ENCODE data around the gene DSTYK.
A peak's percentile ranks its signal among the peaks of the same experiment; 100 is the strongest.

DSTYK gene

DNA sequence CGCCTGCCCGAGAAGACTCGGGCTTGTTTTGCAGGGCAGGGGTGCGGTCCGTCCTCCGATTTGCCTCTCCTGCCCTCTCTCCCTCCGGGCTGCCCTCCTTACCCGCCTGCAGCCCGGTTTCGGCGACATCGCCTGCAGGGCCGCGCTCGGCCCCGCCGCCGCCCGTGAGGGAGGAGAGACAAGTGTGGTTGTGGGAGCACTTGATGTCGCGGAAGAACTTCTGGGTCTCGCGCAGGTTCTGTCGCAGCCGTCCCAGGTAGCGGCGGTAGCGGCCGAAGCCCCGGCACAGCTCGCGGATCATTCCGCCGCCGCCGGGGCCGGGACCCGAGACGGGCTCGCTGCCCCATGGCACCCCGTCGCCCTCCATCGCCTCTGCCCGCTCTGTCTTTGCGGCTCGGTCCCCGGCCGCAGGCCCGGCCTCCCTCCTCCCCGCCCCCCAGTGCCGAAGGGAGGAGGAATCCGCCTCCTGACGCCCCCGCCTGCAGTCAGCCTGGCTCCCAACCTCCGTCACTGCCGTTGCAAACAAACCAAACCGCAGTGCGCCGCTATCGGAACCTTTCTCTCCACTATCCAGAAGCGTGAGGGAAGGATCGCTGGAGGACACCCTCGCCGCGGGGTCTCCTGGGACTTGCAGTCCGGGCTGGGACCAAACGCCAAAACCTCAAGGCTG is at the start of gene DSTYK:
TSS of gene DSTYK (minus strand) at position 534 of the 670 bp plus-strand sequence. CDS start at position 367, 167 bp downstream.
- peak; percentile 84 to 87 for DNase-seq (ENCODE audit: low read depth in 2 of 2)

GRCh38 chr1:205259998-205260397 is 48.5 kb upstream of the DSTYK start:
- no peak for DNase-seq (ENCODE audit: low read depth in 2 of 2)

DNA sequence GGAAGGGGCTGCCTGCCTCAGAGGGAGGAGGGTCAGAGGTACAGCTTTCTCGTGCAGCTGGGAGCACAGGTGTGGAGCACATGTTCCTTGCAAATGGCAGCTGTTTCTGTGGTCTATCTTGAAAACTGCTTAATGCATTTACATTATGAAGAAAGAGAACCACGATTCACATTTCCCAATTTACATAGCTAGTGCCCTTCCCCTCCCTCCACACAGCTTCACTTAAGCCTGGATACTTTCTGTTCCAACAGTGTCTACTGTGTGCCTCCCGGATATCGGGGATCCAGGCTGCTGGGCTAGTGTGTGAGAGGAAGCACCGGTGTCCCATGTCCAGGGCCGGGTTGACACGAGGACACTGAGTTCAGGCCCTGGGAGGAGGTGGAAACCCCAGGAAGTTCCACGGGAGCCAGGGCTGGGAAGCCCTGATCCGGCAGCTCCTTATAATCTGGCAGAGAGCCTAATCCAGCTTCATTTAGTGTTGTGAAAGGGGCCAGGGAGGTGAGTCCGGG is 47.9 kb upstream of the DSTYK start:
- no peak for DNase-seq (ENCODE audit: low read depth in 2 of 2)

DNA sequence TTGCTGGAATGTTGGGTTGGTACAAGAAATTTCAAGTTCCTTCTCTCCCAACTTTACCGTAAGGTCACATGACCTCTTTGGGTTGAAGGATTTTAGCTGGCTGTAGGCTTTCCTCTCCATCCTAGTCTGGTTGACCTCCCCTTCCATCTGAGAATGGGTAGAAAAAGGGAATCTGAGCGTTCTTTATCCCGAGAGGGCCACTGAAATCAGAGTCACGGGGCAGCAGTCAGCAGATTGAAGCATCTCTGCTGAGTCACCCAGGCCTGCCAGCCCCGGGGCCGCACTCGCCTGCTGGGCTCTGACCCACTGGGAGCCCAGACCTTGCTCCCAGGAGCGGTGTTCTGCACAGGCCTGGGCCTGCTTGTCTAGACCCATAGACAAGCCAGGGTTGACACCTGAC is 47.2 kb upstream of the DSTYK start:
- DNase-seq (ENCODE audit: low read depth in 2 of 2): no peak

DNA sequence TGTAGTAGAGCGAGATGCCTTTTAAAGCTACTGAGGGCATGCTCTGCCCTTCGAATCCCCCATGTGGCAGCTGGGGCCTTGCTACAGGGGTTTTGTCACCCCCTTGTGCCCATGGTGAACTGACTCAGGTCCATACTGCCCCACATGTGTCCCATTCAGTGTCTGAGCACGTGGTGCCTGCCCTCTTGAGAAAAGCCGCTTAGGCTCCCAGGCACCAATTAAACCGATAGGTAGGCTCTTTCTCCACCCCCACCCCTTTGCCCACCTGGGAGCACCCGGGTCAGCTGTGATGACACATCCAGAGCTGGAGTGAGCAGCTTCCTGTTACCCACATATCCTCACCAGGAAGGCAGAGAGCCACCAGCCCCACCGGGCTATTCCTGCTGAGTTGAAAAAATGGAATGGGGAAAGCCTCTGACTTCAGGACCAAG is 46.8 kb upstream of the DSTYK start:
- DNase-seq (ENCODE audit: low read depth in 2 of 2): no peak

DNA sequence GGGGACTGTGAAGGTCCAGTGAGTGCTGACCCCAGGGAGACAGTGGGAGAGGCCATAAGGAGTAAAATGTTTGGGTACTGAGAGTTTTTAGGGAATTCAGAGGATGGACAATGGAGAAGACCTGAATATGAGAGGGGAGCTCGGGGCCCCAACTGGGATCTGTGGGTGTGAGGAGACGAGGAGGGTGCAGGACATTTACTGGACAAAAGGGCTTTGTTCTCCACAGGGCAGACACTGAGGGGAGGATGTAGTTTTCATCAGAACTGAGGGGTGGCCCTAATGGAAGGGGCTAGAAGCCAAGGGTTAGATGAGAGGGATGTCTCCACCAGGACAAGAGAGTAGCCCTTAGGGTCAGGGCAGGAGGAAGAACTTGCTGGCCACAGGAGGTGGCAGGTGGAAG is 46.2 kb upstream of the DSTYK start:
- DNase-seq (ENCODE audit: low read depth in 2 of 2): no peak

- DNase-seq (ENCODE audit: low read depth in 2 of 2): no peak
Observed at GRCh38 chr1:205256951-205257625, 45.6 kb upstream of the DSTYK start.

DNA sequence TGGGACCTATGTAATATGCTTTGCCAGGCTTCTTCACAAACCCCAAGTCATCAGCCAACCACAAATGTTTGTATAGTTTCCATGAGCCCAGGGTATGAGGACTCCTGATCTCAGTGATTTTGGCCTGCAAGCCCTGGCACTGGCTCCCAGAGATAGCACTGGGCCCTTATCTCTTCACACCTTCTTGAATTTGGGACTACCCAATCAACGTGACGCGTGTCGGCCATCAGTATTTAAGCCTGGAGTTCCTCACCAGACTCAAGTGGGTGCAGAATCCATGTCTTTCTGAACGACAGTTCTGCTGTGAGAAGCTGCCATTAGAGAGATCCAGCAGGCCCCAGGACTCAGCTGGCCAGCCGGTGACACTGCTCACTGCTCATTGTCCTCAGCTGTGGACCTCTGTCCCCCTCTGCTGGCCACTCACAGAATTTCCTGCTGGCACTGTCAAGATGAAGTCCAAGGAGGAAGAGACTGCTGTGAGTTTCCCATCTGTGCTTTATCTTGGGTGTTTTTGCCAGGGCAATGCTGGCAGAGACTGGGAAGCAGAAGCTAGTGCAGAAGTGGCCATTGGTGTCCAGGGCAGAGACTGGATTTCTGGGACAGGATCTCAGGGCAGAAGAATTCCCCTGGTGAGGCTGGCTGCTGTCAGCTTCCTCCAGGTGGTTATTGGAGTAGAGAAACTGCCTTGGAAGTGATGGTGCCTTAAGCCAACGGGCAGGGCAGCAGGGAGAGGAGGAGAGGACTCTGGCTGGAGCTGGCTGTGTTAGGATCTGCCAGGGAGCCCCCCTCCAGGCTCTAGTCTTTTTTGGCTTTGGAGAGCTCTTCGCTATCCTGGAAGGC is 44.7 kb upstream of the DSTYK start:
- peak; percentile 83 to 85 for DNase-seq (ENCODE audit: low read depth in 2 of 2)

DNA sequence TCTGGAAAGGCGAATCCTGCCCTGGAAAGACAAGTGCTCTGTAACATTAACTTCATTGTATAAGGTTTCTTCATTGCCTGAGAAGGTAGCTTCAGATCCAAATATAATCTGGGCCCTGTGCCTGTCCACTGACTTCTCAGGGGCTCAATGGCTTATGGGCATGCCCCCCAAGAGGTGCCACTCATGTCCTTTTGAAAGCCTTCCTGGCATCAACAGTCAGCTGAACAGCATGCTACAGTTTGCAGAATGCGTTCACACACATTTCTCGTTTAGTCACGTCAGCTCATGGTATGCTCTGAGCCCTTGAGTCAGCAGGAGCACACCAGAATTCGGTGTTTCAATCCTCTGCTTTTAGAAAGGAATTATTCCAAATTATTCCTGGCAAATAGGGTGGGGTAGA is 40.1 kb upstream of the DSTYK start:
- DNase-seq (ENCODE audit: low read depth in 2 of 2): no peak

- DNase-seq (ENCODE audit: low read depth in 2 of 2): no peak
Observed at GRCh38 chr1:205250699-205251098, 39.2 kb upstream of the DSTYK start.

GRCh38 chr1:205249651-205250050 is 38.1 kb upstream of the DSTYK start:
- no peak for DNase-seq (ENCODE audit: low read depth in 2 of 2)

DNA sequence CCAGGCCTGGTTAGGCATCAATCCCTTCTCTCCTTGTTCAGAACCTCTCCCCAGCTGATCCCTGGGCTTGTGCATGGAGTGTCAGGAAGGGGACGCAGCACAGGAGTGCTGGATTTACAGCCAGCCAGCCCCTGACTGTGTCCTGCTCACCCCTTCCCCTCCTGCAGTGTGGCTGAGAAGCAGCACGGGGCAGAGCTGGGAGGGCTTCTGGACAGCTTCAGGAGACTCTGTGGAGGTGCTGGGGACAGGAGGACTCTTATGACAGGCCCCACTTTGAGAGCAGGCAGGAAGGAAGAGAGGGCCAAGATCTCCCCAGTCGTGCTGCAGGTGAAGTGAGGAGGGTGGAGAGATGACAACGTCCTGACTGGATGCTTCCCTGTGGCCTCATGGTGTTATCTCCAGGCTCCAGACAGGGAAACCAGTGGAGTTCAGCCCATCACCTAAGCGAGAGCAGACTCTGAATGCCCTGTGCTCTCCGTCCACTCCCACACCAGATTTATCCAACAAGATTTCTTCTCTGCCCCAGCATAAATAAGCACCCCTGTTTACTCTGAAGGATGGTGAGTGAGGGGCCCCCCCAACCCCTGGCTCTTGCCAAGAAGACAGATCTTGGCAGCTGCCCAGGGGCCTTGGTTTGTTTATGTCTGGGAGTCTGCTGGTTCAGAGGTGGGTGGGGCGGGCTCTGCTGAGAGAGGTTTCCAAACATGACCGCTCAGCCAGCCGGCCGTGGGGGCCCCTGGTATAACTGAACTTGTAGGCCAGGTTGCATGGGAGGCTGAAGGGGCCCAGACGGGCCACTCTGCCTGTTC is 37.5 kb upstream of the DSTYK start:
- no peak for DNase-seq (ENCODE audit: low read depth in 2 of 2)

DNA sequence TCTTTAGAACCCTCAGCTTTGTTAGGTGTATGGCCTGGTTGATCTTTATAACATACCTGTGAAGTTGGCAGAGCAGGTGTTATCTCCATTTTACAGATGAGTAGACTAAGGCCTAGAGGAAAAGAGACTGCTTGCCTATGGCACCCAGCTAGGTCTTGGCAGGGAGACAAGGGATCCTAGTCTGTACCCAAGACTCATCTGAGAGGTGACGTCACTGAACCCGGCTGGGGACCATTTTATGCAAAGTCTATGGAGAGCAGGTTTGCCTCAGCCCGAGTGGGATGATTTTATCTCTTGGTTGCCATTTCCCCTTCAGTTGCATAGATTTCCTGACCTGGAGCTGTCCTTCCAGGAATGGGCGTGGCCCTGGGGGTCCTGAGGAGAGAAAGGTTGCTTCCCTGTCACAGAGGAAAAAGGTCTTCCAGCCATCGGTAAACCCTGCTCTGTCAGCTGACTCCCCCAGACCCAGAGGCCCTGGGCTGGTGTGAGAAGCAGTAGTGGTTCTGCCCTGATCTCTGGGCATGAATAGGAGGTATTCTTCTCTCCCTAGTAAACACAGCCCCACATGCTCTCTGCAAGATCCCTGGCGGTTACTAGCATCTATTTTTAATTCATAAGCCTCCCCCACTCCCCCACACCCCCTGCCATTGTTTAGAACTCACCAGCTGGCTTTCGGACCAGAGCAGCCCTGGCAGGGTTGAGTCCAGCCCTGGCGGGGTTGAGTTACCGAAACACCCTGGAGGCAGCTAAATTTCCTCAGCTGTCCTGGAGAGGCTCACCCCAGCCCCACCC is 35.8 kb upstream of the DSTYK start:
- DNase-seq (ENCODE audit: low read depth in 2 of 2): no peak

GRCh38 chr1:205246351-205247119 is 35.0 kb upstream of the DSTYK start:
- DNase-seq (ENCODE audit: low read depth in 2 of 2): no peak

DNA sequence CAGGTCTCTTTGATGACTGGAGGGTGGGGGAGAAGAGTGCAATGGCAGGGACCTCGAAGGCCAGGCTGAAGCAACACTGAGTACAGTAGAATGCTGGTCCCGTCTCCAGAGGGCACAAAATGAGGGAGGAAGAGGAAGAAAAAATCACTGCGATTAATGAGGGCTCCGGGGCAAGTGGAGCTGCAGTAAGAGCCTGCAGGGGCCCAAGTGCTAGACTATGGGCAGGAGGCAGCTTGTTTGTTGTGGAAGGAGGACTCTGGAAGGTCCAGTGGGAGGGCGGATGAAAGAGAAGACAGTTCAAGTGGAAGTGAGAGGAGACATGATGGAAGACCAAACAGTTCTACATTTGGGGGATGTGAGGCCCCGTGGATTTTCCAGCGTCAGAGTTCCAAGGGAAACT is 33.6 kb upstream of the DSTYK start:
- DNase-seq (ENCODE audit: low read depth in 2 of 2): no peak

DNA sequence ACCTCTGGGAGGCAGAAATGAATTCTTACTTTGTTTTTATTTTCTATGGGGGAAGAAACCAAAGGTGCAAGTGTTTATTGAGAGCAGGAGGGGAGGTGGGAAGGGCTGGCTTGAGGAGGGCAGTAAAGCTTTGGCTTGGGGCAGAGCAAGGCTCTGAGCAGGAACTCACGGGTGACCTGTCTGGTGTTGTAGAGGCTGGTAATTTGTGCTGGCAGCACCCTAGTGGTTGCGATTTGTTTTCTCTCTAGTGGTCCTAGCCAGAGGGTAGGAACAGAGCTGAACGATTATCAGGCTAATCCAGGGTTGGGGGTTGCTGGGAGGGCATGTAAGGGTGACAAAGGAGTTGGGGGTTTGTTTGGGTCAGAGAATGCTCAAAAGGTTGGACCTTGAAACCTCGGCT is 32.9 kb upstream of the DSTYK start:
- no peak for DNase-seq (ENCODE audit: low read depth in 2 of 2)

- DNase-seq (ENCODE audit: low read depth in 2 of 2): no peak
Observed at GRCh38 chr1:205243350-205244191, 32.1 kb upstream of the DSTYK start.

DNA sequence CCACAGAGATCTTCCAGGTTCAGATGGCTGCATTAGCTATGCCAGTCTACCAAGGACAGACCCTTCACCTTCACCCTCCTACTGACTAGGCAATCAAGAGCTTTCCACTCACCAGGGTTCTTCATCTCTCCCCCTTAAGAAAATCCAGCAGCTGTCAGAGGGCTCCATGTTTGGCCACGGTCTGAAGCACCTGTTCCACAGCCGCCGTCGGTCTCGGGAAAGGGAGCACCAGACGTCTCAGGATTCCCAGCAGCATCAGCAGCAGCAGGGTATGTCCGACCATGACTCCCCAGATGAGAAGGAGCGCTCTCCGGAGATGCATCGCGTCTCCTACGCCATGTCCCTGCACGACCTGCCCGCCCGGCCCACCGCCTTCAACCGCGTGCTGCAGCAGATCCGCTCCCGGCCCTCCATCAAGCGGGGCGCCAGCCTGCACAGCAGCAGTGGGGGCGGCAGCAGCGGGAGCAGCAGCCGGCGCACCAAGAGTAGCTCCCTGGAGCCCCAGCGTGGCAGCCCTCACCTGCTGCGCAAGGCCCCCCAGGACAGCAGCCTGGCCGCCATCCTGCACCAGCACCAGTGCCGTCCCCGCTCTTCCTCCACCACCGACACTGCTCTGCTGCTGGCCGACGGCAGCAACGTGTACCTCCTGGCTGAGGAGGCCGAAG is 30.0 kb upstream of the DSTYK start:
- DNase-seq (ENCODE audit: low read depth in 2 of 2): no peak

DNA sequence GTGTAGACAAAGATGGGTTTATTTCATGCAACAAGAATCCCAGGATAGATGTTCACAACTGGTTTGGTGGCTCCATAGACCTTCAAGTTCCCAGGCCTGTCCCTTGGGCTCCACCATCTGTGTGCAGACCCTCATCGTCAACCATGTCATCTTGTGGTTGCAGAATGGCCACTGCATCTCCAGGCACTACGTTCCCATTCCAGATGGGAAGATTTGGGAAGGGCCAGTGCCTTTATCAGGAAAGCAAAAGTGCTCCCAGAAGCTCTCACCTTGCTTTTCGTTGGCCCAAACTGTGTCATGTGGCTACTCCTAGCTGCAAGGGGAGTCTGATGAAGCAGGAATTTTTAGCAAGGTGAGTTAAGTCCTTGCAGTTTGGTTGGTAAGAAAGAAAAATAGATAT is 29.1 kb upstream of the DSTYK start:
- no peak for DNase-seq (ENCODE audit: low read depth in 2 of 2)

All from stimulated activated CD4-positive, alpha-beta T cell treated with anti-CD3 and anti-CD28 coated beads, Interleukin-1b, Interleukin-23, amount 100 ng/mL, for 4 hours (primary cell).